HG03378 (cell line): ENCODE results near the gene FOSL2.

Source experiments
- ATAC-seq: cut with Tn5 transposase; IDR thresholded peaks from one replicate; pipeline ENCODE4 v1.9.1; 2021; ENCODE audit warnings: mild to moderate bottlenecking, moderate library complexity; ENCODE audit not compliant: unreplicated experiment

FOSL2 gene

DNA sequence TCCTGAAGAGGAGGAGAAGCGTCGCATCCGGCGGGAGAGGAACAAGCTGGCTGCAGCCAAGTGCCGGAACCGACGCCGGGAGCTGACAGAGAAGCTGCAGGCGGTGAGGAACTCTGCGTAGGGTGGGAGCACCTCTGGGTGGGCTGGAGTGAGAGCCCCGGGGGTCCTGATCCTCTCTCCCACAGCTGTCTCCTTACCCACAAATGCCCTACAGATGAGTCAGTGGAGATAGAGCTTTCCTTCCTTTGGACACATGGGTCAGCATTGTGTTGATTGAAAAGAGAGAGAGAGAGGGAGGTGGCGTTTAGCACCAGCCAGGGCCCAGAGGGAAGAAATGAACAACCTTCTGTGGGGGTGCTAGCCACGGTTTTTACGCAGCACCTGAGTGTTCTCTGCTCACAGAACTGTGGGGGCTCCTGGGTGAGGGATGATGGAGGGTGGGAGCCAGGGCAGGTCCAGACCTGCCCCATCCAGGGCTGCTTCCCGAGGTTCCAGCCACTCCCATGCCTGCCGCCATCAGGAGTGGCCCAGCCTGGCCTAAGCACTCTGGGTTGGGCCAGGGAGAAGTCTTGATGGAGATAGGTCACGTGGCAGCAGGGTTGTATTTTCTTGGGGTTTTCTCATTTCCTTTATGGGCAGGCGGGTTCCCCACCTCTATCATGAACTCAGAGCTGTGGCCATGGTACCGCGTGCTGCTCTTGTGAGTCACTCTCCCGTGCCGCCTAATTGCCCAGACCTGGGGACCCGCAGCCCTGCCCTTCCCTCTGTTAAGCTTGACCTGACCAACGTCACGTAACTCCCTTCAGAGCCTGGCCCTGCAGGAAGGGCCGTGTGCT is 16.3 kb downstream of the FOSL2 start:
- ATAC-seq: no peak

DNA sequence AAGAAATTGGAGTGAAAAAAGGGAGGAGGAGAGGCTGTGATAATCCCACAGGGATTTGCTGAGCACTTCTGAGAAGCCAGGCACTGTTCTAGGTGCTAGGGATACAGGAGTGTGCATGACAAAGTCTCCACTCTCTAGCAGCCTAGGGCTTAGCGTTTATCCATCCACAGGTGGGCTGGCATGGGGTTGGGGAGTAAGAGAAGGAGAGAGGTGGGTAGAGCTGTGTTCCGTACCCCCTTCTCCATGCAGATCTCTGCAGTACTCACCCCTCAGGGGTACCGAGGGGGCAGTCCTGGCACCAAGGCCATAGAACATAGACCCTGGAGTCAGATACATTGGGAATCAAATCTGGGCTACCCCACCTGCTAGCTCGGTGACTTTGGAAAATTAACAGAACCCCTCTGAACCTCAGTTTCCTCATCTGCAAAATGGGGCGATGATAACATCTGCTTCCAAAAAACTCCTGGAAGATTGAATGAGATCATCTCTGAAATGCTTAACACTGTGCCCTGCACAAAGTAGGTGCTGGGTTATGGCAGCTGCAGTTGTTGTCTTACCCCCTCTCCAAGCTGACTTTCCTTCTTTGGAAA is 18.6 kb downstream of the FOSL2 start:
- no peak for ATAC-seq

DNA sequence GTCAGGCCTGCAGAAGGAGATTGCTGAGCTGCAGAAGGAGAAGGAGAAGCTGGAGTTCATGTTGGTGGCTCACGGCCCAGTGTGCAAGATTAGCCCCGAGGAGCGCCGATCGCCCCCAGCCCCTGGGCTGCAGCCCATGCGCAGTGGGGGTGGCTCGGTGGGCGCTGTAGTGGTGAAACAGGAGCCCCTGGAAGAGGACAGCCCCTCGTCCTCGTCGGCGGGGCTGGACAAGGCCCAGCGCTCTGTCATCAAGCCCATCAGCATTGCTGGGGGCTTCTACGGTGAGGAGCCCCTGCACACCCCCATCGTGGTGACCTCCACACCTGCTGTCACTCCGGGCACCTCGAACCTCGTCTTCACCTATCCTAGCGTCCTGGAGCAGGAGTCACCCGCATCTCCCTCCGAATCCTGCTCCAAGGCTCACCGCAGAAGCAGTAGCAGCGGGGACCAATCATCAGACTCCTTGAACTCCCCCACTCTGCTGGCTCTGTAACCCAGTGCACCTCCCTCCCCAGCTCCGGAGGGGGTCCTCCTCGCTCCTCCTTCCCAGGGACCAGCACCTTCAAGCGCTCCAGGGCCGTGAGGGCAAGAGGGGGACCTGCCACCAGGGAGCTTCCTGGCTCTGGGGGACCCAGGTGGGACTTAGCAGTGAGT is 19.4 kb downstream of the FOSL2 start:
- ATAC-seq: no peak

DNA sequence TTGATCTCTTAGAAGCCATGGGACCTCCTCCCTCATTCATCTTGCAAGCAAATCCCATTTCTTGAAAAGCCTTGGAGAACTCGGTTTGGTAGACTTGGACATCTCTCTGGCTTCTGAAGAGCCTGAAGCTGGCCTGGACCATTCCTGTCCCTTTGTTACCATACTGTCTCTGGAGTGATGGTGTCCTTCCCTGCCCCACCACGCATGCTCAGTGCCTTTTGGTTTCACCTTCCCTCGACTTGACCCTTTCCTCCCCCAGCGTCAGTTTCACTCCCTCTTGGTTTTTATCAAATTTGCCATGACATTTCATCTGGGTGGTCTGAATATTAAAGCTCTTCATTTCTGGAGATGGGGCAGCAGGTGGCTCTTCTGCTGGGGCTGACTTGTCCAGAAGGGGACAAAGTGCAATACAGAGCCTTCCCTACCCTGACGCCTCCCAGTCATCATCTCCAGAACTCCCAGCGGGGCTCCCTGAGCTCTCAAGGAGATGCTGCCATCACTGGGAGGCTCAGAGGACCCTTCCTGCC is 20.0 kb downstream of the FOSL2 start:
- ATAC-seq: no peak

DNA sequence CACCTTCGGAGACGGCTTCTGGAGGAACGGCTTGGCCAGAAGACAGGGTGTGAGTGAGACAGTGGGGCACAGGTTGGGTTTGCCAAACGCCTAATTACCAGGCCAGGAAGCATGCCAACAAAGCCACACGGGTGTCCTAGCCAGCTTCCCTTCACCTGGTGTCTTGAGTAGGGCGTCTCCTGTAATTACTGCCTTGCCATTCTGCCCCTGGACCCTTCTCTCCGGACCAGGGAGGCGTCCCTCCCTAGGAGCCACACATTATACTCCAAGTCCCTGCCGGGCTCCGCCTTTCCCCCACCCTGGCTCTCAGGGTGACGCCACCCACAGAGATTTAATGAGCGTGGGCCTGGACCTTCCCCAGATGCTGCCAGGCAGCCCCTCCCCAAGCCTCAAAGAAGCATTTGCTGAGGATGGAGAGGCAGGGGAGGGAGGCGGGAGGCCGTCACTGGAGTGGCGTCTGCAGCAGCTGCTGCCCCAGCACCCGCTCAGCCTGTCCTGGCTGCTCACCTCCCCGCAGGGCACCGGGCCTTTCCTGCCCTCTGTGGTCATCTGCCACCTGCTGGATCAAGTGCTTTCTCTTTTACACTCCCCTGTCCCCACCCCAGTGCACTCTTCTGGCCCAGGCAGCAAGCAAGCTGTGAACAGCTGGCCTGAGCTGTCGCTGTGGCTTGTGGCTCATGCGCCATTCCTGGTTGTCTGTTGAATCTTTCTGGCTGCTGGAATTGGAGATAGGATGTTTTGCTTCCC is 20.7 kb downstream of the FOSL2 start:
- no peak for ATAC-seq

DNA sequence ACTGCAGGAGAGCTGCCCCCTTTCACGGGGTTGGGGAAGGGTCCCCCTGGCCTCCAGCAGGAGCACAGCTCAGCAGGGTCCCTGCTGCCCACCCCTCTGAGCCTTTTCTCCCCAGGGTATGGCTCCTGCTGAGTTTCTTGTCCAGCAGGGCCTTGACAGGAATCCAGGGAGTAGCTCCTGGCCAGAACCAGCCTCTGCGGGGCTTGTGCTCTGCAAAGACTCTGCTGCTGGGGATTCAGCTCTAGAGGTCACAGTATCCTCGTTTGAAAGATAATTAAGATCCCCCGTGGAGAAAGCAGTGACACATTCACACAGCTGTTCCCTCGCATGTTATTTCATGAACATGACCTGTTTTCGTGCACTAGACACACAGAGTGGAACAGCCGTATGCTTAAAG is 21.2 kb downstream of the FOSL2 start:
- no peak for ATAC-seq

DNA sequence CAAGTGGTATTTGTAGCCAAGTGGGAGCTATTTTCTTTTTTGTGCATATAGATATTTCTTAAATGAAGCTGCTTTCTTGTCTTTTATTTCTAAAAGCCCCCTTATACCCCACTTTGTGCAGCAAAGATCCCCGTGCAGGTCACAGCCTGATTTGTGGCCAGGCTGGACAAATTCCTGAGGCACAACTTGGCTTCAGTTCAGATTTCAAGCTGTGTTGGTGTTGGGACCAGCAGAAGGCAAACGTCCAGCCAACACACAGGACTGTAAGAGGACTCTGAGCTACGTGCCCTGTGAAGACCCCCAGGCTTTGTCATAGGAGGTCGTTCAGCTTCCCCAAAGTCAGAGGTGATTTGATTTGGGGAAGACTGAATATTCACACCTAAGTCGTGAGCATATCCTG is 21.9 kb downstream of the FOSL2 start:
- no peak for ATAC-seq

DNA sequence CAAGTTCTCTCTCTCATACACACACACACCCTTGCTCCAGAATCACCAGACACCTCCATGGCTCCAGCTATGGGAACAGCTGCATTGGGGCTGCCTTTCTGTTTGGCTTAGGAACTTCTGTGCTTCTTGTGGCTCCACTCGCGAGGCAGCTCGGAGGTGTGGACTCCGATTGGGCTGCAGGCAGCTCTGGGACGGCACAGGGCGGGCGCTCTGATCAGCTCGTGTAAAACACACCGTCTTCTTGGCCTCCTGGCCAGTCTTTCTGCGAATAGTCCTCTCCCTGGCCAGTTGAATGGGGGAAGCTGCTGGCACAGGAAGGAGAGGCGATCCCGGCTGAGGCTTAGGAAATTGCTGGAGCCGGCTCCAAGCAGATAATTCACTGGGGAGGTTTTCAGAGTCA is 22.4 kb downstream of the FOSL2 start:
- ATAC-seq: no peak

DNA sequence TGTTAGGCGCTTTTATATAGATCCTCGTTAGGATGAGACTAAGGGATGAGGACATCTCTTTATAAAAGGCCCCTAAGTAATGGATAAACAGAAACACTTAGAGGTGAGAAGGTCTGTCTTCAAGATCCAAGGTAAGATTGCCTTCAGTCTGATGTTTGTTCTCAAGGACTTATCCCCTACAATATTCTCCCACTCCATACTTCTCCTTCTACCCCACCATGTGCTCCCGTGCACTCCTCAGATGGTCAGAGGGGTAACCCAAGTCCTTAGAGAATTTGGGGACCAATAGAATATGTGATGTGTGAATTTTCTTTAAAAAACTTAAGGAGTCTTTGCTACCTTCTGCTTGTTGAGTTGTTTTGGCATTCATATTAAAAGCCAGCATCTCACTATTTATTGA is 23.1 kb downstream of the FOSL2 start:
- ATAC-seq: no peak

DNA sequence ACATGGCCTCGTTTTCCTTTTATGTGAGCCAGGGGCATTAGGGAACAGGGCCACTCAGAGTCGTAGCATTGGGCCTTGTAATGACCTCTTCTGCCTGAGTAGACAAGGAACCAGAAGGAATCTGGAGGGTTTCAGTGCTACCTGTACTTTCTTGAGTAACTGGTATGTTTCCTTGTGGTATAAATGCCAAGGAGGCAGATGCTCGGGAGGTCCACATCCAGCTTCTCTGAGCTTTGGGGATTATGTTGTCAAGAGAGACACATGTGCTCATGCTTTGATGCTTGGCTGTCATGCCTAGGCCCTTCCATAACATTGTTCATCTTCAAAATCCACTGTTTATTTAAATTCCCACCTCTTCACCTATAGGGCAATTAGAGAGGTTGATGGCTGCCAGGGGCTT is 26.3 kb downstream of the FOSL2 start:
- ATAC-seq: no peak

DNA sequence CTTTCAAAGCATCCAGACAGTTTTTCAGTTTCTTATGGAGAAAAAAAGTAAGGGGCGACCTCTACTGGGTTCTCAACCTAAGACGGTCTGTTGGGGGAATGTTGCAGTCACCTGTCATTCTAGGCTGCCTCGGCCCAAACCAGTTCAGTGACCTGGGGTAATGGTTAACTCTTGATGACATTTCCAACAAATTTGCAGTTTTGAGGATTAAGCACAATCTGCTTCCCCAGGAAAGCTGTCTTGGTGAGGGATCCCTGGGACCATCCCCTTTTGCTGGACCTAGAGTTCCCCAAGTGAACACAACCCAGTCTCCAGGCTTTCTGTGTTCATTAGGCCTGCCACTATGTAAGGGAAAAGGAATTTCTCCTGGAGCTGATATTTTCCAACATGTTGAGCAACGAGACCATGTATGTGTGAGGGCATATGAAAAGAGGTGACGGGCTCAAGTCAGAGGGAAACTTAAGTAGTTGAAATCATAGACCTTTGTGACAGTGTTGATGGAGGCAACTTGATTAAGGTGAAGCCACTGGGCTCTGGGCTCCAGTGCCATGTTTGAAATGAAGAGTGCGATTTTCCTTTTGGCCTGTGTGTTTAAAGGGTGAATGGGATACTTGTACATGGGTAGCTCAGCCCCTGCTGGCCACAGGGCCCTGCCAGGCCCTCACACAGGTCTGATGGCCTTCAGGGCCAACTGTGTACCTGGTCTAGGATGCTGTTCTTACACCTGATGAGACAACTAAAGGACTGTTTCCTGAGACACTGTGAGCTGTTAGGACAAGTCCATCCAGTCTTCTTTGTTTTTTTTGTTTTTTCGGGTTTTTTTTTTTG is 27.0 kb downstream of the FOSL2 start:
- no peak for ATAC-seq

DNA sequence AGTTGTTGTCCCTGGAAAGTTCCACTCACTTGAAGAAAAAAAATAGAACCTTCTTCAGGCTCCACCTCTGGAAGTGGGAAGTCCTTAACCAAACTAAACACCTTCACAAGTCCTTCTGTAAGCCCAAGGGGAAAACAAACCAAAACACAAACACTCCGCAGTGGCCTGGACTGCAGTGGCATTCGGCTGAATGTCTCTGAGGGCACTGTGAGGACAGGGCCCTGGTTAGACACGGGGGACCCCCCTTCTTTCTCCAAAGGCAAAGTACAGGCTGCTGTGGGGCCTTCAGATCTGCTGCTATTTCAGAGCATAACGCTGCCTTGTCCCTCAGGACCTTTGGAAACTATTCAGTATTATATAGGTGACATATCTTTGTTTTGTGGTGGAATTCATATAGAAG is 28.1 kb downstream of the FOSL2 start:
- ATAC-seq: no peak

DNA sequence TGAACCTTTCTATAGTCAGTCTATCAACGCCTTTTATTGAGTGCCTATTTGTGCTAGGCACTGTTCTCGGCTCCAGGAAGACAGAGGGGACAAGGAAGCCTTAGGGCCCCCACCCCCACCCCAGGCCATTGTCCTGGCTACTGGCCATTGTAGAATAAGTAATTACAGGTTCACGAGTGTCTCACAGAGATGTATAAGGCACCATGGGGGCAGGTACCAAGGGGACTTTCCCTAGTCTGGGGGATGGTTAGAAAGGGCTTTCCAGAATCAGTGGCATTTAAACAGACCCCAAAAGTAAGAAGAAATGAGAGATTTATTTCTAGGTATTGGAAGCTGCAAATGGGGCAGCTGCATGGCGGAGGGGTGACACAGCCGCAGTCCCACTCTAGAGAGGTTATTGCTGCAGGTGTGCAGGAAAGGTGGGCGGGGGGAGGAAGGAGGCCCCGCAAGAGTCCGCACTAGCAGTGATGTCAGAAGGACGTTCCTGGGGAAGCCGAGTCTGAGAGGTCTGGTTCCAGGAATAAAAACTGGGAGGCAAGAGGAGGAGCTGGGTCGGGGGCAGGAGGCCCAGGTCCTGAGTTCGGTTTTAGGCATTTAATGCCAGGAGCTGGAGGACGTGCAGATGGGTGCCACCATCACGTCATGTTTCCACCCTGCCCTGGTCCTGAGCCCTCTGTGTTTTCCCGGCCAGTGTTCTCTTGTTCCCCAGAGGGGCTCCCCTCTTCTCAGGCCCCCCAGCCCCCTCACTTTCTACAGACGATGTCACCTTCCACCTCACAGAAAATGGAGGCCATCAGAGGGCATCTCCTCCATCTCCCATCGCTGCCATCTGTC is 30.5 kb downstream of the FOSL2 start:
- ATAC-seq: no peak

DNA sequence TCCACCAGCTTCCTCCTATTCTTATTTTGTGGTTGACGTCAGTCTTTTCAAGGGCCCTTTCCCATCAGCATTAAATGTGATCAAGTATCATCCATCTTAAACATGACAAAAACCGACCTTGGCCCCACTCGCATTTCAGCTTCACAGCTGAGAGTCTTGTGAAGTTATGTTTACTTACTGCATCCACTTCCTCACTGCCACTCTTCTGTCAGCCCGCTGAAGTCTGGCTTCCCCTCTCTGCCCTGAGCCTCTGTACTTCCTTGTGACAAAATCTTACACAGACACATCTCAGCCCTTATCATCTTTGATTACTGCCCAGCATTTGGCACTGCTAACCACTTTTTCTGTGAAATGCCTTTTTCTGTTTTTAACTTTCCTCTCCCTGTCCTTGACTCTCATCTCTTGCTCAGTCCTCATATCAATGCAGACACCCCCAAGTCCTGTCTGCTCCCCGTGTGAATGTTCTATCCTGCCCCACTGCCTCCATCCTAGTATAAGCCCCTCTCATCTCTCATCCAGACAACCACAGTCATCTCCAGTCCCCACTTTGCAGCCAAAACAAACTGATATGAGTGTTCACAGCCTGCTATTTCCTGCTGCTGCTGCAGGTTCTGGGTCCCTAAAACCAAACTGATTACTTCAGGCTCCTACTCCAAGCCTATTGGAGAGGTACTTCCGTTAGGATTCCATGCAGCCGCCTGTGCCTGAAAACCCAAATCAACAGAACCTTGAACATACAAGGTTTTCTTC is 31.4 kb downstream of the FOSL2 start:
- ATAC-seq: no peak

DNA sequence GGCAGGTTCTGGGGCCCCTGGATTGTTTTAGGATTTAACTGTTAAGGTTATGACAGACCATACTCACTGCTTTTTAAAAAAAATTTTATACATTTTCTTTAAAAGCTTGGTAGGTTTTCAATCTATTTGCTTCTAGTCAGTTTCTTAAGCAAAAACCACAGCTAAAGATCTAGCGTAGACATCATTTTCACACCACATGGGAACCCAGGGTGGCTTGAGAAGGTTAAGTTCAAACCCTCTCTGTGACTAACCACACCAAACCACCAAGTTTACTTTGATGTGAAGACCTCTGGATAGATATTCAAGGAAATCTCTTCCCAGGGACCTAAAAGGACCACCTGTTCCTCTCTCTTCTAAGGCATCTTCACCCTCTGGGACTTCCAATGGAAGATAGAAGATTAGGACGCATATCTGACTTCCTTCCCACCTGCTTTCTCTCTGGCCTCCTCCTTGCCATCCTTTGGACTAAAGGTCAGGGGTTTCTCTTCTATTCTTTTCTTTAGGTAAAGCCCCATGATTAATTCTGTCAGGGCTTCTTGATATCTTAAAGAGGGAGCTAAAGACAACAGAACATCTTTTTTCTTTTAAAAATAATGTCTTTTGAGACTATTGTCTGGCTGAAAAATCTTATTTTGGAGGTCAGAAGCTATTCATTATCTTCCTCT is 32.3 kb downstream of the FOSL2 start:
- ATAC-seq: no peak

DNA sequence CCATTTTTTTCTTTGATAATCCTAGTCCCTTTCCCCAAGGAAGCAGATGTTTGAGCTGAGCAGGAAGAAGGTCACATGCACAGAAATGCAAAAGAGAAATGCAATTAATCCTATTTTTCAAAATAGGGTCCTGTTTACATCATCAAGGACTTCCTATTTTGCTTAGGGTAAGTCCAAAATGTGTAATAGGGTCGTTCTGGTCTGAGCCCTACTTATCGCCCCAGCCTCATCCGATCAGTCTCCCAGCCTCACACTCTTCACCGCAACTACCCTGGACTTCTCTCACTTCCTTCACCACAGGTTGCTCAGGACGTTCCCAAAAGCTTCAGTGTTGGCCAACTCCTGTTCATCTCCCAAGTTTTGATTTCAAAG is 32.8 kb downstream of the FOSL2 start:
- no peak for ATAC-seq

DNA sequence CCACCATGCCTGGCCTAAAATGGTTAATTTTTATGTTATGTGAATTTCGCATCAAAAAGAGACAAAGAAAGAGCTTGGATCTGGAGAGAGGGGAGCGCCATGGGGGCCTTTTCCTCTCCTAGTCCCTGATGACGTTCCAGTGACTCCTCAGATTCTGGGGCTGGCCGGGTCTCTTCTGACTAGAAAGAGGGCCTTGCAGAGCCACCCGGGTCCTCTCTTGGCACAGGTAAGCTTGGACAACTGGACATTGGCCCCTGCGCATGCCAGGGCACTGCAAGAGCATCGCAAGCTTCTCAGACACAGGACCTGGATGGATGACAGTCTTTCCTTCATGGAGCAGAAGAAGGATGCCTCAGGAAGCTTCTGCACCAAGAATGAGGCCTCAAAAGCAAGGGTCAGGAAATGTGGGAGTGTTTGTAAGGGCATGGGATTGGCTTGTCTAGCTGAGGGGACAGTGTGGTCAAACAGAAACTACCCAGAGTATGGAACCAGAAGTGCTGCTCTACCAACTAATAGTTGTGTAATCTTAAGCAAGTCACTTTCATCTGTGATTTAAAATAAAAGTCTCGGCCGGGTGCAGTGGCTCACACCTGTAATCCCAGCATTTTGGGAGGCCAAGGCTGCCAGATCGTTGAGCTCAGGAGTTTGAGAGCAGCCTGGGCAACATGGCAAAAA is 35.2 kb downstream of the FOSL2 start:
- no peak for ATAC-seq

DNA sequence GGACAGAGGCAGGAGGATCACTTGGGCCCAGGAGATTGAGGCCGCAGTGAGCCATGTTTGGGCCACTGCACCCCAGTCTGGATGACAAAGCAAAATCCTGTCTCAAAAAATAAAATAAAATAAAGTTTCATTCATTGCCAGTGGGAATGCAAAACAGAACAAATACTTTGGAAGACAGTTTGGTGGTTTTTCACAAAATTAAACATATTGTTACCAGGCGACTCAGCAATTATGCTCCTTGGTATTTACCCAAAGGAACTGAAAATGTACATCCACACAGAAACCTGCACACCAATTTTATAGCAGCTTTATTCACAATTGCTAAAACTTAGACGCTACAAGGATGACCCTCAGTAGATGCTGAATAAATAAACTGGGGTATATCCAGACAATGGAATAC is 35.8 kb downstream of the FOSL2 start:
- ATAC-seq: no peak
